Activated CD4-positive, alpha-beta T cell treated with anti-CD3 and anti-CD28 coated beads for 48 hours (primary cell): Measurements from ENCODE around the gene DHX15.

Experiments
- DNase-seq: peaks from one replicate; pipeline ENCODE4 v3.0.0-alpha.2; 2020

Gene DHX15

DNA sequence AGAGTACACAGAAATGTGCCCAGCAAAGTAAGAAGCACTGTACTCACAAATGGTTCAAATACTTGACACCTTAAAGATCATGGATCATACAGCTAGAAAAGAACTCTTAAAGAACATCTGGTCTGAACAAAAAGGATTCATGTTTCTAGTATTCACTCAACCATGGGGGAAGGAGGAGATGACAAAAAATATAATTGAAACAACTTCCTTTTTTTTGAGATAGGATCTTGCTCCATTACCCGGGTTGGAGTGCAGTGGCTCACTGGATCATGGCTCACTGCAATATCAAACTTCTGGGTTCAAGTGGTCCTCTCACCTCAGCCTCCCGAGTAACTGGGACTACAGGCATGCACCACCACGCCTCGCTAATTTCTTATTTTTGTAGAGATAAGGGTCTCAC lies 6.0 kb downstream of the DHX15 start:
- DNase-seq = no peak

DNA sequence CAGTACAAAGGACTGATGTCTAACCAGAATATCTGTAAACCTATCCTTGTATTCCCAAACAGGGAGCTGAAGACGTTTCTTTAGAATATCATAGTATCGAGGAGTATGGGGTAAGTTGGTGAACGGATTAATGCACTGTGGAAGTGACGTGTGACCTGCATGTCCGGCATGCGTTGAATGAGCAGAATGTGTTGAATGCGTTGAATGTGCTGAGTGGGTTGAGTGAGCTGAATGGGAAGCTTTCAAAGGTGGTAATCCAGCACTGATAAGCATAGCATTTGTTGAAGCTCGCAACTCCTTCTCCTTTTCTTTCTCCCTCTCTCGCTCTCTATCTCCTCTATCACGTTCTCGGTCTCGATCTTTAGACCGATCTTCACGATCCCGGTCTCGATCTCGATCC lies 8.1 kb downstream of the DHX15 start:
- no peak for DNase-seq

DNA sequence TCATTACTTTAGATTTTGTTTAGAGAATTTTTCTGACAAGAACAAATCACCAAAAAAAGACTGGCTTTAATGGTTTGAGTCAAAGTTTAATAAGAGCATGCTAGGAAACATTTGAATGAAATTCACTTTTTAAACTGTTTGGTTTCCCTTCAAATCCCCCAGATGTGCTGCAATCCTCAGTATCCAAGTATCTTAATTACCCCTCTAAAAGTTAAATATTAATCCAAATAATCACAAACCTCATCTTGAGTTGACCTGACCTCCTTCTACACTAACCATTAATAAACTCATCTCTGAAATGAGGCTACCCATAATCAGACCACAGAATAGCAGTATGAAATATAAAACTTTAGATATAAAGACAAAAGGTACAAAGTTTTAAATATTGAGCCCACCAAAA lies 10.1 kb downstream of the DHX15 start:
- DNase-seq = no peak

DNA sequence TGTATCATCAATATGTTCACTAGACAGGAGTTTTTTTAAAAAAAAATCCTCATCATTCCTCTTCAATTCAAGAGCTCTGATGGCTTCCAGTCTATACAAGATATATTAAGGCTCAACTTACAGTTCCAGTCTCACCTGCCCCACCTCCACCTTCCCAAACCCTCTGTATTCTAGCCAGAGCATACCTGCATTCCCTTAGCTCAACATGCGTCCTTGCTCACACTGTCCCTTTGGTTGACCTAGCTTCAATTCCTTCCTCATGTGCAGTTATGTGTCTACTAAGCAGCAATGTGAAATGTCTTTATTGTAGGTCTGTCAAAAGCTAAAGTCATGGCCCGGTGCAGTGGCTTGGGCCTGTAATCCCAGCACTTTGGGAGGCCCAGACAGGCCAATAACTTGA lies 10.8 kb downstream of the DHX15 start:
- no peak for DNase-seq

DNA sequence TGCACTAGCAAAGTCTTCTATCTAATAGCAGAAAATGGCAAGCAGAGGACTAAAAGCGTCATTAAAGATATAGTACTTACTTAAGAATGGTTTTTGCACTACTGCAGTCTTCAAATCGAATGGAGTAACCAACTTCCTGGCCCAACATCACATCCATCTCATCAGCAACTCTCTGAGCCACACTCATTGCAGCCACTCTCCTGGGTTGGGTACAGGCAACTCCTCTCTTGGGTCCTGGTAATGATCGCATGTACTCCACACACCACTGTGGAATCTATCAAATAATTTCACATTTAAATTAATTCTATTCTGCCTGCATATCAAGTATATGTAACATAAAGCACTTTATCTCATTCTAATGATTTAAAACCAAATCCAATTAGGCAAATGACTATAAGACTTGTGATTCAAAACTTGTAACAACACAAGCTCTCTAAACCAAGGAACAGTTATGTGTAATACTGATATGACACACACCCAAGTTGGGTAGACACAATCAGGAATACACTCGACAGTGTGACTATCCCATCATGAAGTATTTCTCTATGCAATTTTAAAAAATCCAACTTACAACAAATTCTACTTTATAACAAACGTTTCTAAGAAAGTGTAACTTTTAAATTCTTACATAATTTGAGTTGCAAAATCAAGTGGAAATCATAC lies 13.6 kb downstream of the DHX15 start:
- DNase-seq = no peak

DNA sequence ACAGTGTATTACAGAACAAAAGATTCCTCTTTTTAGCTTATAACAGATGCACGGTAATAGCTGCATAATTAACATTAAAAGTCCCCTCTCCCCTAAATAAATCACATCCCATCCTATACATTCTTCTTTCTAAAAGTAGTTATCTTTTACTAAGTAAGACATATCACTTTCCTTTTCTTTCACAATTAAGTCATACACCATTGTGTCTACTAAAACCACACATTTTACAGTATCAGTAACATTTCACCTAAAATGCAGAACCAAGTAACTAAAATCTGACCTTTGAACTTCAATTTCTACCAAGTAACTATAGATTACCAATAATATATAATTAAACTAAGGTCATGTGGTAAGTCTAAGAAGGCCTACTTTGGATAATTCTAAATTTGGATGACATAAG lies 14.2 kb downstream of the DHX15 start:
- DNase-seq = no peak

DNA sequence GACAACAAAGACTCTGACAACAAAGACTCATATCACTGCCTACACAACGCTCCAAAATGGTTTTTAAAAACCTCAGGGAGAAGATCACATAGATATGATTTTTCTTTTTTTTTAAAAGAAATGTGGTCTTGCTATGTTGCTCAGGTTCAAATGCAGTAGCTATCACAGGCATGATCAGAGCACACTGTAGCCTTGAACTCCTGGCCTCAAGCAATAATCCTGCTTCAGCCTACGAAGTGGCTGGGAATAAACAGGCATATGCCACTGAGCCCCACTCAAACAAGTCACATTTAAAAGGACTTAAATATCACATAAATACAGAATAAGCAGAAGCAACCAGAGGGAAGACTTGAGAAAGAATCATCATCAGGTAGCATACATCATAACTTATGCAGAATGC lies 14.7 kb downstream of the DHX15 start:
- no peak for DNase-seq

DNA sequence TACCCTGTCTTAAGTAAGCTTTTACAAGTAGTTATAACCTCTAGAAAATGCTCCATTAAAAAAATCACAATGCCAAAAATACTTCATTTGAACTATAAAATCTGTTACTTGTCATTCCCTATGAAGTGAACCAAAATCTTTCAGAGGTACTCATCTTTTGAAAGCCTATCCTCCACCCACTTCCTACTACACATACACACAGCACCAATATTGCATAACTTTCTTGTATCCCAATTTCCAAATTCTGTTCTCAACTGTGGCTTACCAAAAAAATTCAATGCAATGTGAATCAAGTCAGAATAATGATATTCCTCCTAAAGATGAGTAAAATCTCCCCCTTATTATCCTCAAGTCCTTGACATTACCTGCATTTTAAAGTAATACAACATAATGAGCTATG lies 15.9 kb downstream of the DHX15 start:
- DNase-seq = no peak

DNA sequence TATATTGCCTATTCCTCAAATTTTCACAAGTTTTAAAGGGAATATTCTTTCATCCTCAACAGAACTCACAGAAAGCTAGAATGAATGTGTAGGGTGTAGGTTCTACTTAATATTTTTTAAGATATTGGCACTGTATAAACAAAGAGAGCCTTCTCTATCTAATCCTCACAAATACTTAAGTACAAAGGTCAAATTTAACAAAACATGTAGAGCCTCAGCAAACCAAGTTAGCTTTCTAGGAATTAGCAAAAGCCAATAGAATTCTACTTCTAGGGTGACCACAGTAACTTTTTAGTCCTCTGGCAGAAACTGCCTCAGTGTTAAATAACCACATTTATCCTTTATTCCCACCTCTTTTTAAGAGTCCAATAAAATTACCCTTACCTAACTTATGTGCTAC lies 19.3 kb downstream of the DHX15 start:
- DNase-seq = no peak

DNA sequence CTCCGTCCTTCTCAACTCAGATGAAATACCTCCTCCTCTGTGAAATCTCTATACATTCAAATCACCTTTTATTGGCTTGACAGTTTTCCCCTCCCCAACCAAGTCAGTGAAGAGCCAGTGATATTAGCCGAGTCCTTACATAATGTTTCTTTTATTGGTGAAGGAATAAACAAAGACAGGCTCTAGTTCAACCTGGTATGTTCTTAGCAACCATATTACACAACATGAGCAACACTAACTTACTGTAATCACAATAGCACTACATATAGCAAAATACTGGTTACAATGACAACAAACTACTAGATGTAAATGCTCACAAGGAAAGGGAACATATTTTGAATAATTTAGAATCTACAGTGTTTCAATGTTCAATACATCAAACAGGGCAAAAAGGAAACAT lies 19.9 kb downstream of the DHX15 start:
- no peak for DNase-seq

DNA sequence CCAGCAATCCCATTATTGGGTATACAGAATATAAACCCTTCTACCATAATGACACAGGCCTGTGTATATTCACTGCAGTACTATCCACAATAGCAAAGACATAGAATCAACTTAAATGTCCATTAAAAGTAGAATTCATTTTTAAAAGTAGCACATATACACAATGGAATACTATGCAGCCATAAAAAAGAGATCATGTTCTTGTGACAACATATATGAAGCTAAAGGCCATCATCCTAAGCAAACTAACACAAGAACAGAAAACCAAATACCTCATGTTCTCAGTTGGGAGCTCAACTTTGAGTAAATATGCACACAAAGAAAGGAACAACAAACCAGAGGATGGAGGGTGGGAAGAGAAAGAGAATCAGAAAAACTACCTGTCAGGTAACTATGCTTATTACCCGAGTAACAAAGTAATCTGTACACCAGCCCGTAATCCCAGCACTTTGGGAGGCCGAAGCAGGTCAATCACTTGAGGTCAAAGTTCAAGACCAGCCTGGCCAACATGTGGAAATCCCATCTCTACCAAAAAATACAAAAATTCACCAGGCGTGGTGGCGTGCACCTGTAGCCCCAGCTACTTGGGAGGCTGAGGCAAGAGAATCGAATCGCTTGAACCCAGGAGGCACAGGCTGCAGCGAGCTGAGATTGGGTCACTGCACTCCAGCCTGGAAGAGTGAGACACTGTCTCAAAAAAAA lies 22.8 kb downstream of the DHX15 start:
- DNase-seq = no peak

DNA sequence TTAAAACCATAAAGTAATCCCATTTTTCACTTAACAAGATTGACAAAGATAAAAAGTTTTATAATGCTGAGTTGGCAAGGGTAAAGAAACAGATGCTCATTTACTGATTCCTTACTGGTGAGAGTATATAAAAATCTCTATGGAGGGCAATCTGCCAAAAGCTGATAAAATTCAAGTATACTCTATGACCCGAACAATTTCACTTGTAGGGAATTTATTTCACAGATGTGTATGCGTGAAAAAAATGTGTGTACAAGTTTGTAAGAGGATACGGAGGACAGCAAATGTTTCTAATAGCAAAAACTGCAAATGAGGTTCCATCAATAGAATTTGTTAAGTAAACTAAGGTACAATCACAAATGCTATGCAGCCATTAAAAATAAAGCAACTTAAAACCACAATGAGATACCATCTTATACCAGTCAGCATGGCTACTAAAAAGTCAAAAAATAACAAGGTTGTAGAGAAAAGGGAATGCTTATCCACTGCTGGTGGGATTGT lies 23.4 kb downstream of the DHX15 start:
- DNase-seq = no peak

DNA sequence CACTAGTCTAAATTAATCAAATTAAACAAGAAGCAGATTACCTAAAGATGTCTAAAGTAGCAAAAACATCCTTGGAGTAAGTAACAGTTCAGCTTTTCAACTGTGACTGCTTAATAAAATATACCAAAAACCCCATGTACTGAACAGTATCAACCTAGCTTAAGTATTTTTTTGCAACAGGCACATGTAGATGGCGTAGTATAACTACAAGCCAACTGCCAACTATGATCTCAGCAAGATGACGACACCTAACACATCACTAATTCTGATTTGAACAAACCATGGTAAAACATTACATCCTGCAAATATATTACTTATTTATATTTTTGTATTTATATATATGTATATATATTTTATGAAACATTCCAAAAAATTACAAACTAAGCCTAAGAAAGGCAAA lies 24.5 kb downstream of the DHX15 start:
- DNase-seq = no peak

DNA sequence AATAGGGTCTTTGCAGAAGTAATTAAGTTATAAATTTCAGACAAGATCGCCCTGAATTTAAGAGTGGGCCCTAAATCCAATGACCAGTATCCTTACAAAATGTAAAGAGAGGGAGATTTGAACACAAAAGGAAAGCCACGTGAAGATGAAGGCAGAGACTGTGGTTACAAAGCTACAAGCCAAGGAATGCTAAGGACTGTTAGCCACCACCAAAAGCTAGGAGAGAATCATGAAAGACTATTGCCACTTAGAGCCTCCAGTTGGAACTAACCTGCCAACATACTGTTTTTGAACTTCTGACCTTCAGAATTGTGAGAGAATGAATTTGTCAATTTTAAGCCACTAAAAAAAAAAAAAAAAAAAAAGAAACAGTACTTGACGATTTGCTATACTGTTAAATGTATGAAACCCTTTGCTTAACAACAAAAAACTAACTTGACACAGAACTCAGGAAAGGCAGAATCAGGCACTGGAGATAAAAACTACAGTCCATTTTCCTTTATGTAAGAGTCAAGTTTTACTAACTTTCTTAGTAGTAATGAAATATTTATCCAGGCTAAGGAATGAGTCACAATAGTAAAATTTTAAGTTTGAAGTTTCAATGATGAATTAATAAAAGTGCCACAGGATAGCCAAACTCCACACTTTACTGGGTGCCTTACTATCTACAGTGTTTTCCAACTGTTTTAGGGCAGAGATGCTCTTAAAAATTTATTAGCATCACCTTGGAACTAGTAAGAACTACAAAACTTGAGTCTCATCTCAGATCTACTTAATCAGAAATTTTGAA lies 25.1 kb downstream of the DHX15 start:
- DNase-seq = no peak

DNA sequence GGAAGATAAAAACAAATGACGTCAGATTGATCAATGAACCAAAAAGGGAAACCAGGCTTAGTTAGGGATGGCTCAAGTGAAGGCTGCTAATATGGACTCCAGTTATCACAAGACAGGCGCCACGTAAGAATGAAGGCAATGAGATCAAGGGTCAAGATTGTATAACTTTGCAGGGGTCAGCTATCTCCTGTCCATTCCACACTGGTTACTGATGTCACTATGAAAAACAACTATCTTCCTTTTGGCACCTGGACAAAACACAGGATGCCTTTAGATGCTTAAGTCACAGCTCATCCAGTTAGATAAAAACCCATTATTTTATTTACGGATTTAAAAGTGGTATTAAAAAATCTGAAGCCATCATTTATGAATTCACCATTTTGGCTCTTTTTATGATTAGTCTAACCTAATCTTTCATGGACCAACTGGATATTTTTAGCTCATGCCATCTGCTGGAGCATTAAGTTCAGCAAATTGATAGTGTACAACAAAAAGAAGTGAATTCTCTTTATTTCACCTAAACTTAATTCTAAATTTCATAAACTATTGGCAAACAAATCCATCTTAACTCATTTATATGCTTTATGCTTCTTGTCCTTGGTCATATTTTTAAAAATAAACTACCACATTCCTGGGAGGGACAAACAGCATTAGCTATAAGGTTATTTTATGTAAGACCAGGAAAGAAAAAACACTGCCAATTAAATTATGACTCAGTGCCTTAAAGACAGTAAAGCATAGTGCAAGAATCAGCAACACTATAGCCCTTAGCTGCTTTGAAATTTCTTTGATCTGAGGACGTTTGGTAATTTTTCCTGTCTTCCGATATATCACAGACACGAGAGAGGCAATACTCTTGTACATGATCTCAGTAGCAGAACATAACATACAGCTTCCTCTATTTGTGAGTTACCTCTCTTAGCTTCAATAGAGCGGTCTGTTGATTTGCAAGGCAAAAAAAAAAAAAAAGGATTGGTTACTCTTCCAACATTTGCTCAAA lies 27.0 kb downstream of the DHX15 start:
- DNase-seq = no peak

DNA sequence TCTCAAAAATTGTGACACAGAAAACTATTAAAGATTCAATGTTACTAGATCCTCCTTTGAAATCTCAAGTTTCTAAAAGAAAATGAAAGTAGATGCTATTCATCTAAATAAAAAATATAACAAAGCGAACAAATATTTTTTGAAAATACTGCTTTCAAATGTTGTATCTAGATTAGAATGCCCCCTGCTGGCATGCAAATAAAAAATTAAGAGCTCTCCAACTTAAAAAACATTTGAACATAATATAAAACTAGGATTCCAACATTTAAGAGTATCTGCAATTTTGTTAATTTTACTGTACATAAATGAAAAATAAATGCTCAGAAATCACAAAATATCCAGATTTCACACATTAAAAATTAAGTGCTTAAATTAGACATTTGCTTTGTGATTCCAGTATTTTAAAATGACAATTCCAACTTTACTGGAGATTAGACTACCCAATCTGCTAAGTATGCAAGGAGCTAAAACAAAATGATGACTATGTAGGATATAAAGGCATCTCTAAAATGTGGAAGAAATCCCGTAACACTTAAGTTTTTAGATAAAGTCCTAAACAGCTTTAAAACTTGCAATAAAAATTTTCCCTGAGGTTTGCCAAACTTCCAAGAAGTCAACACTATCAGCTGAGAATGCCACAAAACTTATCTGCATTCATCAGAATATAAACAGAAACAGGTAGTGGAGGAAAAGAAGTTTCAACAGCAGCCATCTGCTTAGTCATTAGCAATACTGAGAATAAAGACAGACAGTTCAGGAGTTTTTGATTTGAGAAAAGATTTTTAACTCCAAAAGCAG lies 32.7 kb downstream of the DHX15 start:
- no peak for DNase-seq

DNA sequence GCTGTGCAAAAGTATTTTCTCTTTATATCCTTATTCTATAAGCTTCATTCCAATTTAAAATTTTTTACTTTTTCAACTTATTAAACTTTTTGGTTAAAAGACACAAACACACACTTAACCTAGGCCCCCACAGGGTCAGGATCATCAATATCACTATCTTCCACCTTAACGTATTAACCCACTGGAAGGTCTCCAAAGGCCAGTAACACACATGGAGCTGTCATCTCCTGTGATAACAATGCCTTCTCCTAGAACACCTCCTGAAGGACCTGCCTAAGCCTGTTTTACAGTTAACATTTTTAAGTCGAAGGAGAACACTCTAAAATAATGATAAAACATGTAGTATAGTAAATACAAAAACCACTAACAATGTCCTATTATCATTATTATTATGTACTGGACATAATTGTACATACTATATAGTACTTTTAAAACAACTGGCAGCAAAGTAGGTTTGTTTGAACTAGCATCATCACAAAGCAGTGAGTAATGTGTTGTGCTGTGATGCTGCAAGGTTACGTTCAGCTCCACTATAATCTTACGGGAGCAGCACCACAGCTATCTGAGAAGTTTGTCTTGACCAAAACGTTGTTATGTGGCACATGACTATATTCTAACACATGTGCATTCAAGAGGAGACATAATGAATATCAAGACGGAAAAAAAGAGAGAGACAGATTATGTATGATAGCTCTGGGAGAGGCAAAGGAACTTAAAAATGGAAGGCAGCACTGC lies 33.7 kb downstream of the DHX15 start:
- DNase-seq = no peak

DNA sequence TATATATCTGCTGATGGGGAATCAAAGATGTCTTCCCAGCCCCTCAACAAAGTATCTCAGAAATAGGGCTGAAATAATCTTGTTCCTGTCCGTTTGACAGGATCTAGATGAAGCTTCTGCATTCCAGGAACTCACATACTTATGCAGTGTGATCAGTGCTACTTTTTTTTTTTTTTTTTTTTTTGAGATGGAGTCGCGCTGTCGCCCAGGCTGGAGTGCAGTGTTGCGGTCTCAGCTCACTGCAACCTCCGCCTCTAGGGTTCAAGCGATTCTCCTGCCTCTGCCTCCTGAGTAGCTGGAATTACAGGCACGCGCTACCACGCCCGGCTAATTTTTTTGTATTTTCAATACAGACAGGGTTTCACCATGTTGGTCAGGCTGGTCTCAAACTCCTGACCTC lies 36.4 kb downstream of the DHX15 start:
- no peak for DNase-seq

DNA sequence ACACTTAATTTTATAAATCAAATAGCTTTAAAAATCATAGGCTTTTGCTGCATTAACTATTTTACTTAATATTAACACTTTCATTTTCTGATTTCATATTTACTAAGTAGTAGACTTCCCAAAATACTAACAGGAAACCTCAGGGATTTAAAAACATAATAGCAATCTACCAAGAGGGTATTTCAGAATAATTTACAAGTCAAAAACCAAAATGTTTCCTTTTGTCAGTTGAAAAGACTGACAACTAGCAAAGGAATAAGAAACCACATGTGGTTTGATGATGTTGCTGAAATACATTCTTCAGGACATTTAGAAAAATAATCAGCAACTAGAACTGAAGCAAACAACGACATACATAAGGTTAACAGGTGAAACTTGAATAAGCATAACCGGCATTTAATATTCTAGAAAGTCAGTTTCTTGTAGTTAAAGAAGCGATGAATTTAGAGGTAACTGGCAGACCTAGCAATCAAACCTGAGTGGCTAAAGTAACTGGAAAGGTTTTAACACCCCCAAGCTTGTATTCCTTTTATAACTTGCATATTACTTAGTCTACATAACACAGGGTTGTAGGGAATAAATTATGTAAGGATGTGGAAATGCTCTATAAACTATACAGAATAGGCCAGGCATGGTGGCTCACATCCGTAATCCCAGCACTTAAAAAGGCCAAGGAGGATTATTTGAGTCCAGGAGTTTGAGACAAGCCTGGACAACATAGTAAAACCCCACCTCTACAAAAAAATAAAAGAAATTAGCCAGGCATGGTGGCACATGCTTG lies 40.0 kb downstream of the DHX15 start:
- no peak for DNase-seq

DNA sequence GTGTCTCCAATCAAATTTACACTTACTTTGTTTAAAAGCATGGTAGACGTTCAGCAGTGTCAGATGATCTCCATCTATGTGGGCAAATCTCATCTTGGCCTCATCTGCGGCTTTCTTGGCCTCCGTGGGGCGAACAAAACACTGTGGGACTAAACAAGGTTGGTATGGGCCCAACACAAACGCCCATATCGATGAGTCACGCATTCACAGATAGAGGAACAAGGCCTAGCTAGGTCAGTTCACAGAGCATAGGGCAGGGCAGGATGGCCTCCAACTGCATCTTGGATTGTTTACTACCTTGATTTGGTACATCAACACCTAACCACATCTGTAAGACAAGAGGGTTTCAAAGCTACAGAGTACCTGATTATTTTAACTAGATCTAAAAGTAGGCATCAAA lies 47.3 kb downstream of the DHX15 start:
- DNase-seq = no peak
